ENCODE data around the gene SLC35E2B.

- TF ChIP-seq POLR2AphosphoS5 (IDR thresholded peaks at IDR 0.05; ENCODE audit: low read depth, low read length) (no peak), POLR2A (IDR thresholded peaks at IDR 0.05; ENCODE audit: low read depth, low read length) (no peak), TAF1 (IDR thresholded peaks at IDR 0.05; ENCODE audit: borderline replicate concordance, low read depth, low read length) (no peak)
These were observed 74.7 kb downstream of the SLC35E2B start for GRCh38 chr1:1617925-1618324.

All from GM12892 (cell line).